IMR-90 (cell line): ENCODE data around the gene PTPRU.

Experiments used
- BHLHE40 ChIP-seq: fragments of 150-350 bp; IDR thresholded peaks from 2 replicates; pipeline ENCODE4 v1.6.1; 2016; ENCODE audit warnings: mild to moderate bottlenecking, low read depth, low read length
- CEBPB ChIP-seq: IDR thresholded peaks from 2 replicates; pipeline ENCODE4 v1.6.1; 2012; ENCODE audit warnings: low read depth, low read length, improper control_type of control experiment
- CHD1 ChIP-seq: IDR thresholded peaks from 2 replicates; pipeline ENCODE4 v1.6.1; 2012; ENCODE audit warnings: low read depth, low read length, improper control_type of control experiment
- CTCF ChIP-seq: conservative IDR thresholded peaks from 2 replicates; pipeline ENCODE4 v1.5.1; 2012; ENCODE audit warnings: mild to moderate bottlenecking, low read depth, low read length, improper control_type of control experiment
- ELK1 ChIP-seq: fragments of 150-350 bp; IDR thresholded peaks from 2 replicates; pipeline ENCODE4 v1.6.1; 2016; ENCODE audit warnings: low read depth, mild to moderate bottlenecking, low read length, moderate library complexity, borderline replicate concordance
- FOS ChIP-seq: fragments of 150-350 bp; IDR thresholded peaks from 2 replicates; pipeline ENCODE4 v1.6.1; 2016; ENCODE audit warnings: low read depth, low read length
- MAFK ChIP-seq: IDR thresholded peaks from 2 replicates; pipeline ENCODE4 v1.6.1; 2012; ENCODE audit warnings: low read depth, low read length, improper control_type of control experiment
- NFE2L2 ChIP-seq: fragments of 150-350 bp; IDR thresholded peaks from 2 replicates; pipeline ENCODE4 v1.6.1; 2016; ENCODE audit warnings: low read depth, mild to moderate bottlenecking, low read length
- POLR2A ChIP-seq: IDR thresholded peaks from 2 replicates; pipeline ENCODE4 v1.6.1; 2012; ENCODE audit warnings: mild to moderate bottlenecking, low read depth, low read length
- RAD21 ChIP-seq: IDR thresholded peaks from 2 replicates; pipeline ENCODE4 v1.6.1; 2012; ENCODE audit warnings: low read length, improper control_type of control experiment
- RCOR1 ChIP-seq: IDR thresholded peaks from 2 replicates; pipeline ENCODE4 v1.6.1; 2012; ENCODE audit warnings: mild to moderate bottlenecking, low read length, improper control_type of control experiment; ENCODE audit not compliant: insufficient replicate concordance
- RFX5 ChIP-seq: IDR thresholded peaks from 2 replicates; pipeline ENCODE4 v1.8.0; 2012; ENCODE audit warnings: low read depth, mild to moderate bottlenecking, low read length, moderate library complexity
- SMC3 ChIP-seq: fragments of 150-350 bp; IDR thresholded peaks from 2 replicates; pipeline ENCODE4 v1.6.1; 2016; ENCODE audit warnings: low read depth, mild to moderate bottlenecking, antibody characterized with exemption, low read length, moderate library complexity
- TF ChIP-seq, protein P1 (sequence below): fragments of 150-350 bp; IDR thresholded peaks from 2 replicates; pipeline ENCODE4 v1.6.1; 2017; ENCODE audit warnings: mild to moderate bottlenecking, antibody characterized with exemption, low read length, low read depth

DNA sequence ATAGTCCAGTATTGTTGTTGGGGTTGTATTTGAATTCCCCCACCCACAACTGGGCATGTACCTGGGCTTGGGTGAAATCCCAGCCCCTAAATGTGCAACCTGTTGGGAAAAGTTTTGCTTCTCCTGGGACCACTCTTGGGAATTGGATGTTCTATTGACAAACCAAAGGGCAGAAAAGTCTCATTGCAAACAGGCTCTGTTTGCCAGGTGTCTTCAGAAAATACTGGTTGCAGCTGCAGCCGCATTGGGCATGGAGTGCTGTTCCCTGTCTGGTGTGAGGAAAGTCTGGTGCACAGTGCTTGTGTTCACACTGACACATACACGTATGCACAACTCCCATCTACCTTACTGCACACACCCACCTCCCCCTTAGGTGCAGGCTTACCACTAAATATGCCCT, 12.1 kb downstream of the PTPRU start:
- TF ChIP-seq CTCF (no peak), RAD21 (no peak), CHD1 (no peak), POLR2A (no peak), SMC3 (no peak), RFX5 (no peak), RCOR1 (no peak), BHLHE40 (no peak), CEBPB (no peak), ELK1 (no peak), MAFK (no peak), NFE2L2 (no peak), FOS (no peak)
- TF ChIP-seq, protein P1, sequence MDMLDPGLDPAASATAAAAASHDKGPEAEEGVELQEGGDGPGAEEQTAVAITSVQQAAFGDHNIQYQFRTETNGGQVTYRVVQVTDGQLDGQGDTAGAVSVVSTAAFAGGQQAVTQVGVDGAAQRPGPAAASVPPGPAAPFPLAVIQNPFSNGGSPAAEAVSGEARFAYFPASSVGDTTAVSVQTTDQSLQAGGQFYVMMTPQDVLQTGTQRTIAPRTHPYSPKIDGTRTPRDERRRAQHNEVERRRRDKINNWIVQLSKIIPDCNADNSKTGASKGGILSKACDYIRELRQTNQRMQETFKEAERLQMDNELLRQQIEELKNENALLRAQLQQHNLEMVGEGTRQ, result no peak
